ENCODE measurements around the gene BANK1.

Gene BANK1

DNA sequence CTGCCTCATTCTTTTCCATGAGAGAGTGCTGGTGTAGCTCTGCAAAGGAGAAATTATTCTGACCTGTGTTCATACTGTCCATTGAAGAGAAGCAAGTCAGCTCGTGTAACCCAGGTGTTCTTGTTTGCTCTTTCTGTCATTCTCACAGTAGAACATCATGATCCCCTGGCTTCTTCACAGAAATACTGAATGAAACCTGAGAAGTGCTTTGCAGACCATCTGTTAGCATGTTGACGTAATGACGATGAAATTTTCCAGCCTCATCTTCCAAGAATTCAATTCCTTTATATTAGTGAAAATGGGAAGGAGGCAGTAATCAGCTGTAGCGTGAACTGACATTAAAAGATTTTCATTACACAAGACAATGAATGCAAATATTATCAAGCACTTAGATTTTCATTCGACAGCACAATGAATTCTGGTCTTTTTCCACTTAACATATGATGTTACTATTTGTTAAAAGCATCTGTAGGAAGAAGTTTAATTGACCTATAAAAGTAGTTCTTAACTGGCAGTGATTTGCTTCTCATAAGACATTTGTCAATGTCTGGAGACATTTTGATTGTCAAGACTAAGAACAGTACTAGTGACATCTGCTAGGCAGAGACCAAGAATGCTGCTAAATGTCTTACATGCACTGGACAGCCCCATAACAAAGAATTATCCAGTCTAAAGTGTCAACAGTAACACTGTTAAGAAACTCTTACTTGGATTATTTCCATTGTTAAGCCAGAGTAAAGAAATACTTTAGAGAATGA, 246.3 kb downstream of the BANK1 start:
- Histone ChIP-seq H3K27ac (no peak overlapping the region), H3K4me3 (no peak overlapping the region)
- no peak for TF ChIP-seq CTCF (IDR thresholded peaks at IDR 0.05)
- no peak for DNase-seq (ENCODE audit: low spot score)

- no peak overlapping the region for H3K27ac ChIP-seq
- no peak overlapping the region for H3K4me3 ChIP-seq
- no peak for TF ChIP-seq CTCF (IDR thresholded peaks at IDR 0.05)
- DNase-seq (ENCODE audit: low spot score): no peak
Measured at GRCh38 chr4:102037566-102037965, 247.0 kb downstream of the BANK1 start.

- Histone ChIP-seq H3K27ac (no peak overlapping the region), H3K4me3 (no peak overlapping the region)
- DNase-seq (ENCODE audit: low spot score): no peak
- TF ChIP-seq CTCF (IDR thresholded peaks at IDR 0.05): no peak
Measured at GRCh38 chr4:102042871-102043802, 252.6 kb downstream of the BANK1 start.

GRCh38 chr4:102047616-102048015, 257.1 kb downstream of the BANK1 start:
- TF ChIP-seq CTCF (IDR thresholded peaks at IDR 0.05): no peak
- H3K4me3 ChIP-seq: no peak overlapping the region
- H3K27ac ChIP-seq: no peak overlapping the region
- DNase-seq (ENCODE audit: low spot score): no peak

GRCh38 chr4:102055805-102056204, 265.3 kb downstream of the BANK1 start:
- H3K4me3 ChIP-seq: no peak overlapping the region
- DNase-seq (ENCODE audit: low spot score): no peak
- H3K27ac ChIP-seq: no peak overlapping the region
- TF ChIP-seq CTCF (IDR thresholded peaks at IDR 0.05): no peak

DNA sequence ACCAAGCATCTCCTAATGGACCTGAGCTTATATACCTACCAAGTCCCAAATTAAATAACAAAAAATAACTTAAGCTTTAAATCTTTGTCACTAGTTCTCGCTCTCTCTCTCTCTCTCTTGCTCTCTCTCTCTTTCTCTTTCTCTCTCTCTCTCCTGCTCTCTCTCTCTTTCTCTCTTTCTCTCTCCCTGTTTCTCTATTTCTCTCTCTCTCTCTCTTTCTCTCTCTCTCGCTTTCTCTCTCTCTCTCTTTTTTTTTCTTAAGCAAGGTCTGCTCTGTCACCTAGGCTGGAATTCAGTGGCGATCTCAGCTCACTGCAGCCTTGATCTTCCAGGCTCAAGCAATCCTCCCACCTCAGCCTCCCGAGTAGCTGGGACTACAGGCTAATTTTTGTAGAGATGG, 266.6 kb downstream of the BANK1 start:
- Histone ChIP-seq H3K27ac (no peak overlapping the region), H3K4me3 (no peak overlapping the region)
- TF ChIP-seq CTCF (IDR thresholded peaks at IDR 0.05): no peak
- no peak for DNase-seq (ENCODE audit: low spot score)

Measured in coronary artery (tissue), 2 donors.